ENCODE data around the gene OLFML2B.

OLFML2B gene

GRCh38 chr1:161953256-161953920 is 70.3 kb downstream of the OLFML2B start:
- no peak for DNase-seq (ENCODE audit: low read depth)
- no peak overlapping the region for H3K4me3 ChIP-seq (ENCODE audit: low read length)
- TF ChIP-seq CTCF (conservative IDR thresholded peaks at IDR 0.05; ENCODE audit: low read depth, low read length) = no peak

- TF ChIP-seq CTCF (conservative IDR thresholded peaks at IDR 0.05; ENCODE audit: low read depth, low read length) = no peak
- H3K4me3 ChIP-seq (ENCODE audit: low read length) = no peak overlapping the region
- no peak for DNase-seq (ENCODE audit: low read depth)
Measured at GRCh38 chr1:161952607-161953172, 71.0 kb downstream of the OLFML2B start.

GRCh38 chr1:161951646-161952045 is 72.0 kb downstream of the OLFML2B start:
- TF ChIP-seq CTCF (conservative IDR thresholded peaks at IDR 0.05; ENCODE audit: low read depth, low read length) = no peak
- H3K4me3 ChIP-seq (ENCODE audit: low read length) = no peak overlapping the region

GRCh38 chr1:161950377-161950776 is 73.3 kb downstream of the OLFML2B start:
- TF ChIP-seq CTCF (conservative IDR thresholded peaks at IDR 0.05; ENCODE audit: low read depth, low read length) = no peak
- no peak overlapping the region for H3K4me3 ChIP-seq (ENCODE audit: low read length)
- DNase-seq (ENCODE audit: low read depth) = no peak

More at GRCh38 chr1:161951646-161952045, 72.0 kb downstream of the OLFML2B start:
- no peak for DNase-seq (ENCODE audit: low read depth)

- TF ChIP-seq CTCF (conservative IDR thresholded peaks at IDR 0.05; ENCODE audit: low read depth, low read length) = no peak
- no peak for DNase-seq (ENCODE audit: low read depth)
- no peak overlapping the region for H3K4me3 ChIP-seq (ENCODE audit: low read length)
Measured at GRCh38 chr1:161949548-161949947, 74.1 kb downstream of the OLFML2B start.

- DNase-seq (ENCODE audit: low read depth) = no peak
- TF ChIP-seq CTCF (conservative IDR thresholded peaks at IDR 0.05; ENCODE audit: low read depth, low read length) = no peak
- no peak overlapping the region for H3K4me3 ChIP-seq (ENCODE audit: low read length)
Measured at GRCh38 chr1:161948435-161948834, 75.2 kb downstream of the OLFML2B start.
